ENCODE measurements around the gene HOXA1.

DNA sequence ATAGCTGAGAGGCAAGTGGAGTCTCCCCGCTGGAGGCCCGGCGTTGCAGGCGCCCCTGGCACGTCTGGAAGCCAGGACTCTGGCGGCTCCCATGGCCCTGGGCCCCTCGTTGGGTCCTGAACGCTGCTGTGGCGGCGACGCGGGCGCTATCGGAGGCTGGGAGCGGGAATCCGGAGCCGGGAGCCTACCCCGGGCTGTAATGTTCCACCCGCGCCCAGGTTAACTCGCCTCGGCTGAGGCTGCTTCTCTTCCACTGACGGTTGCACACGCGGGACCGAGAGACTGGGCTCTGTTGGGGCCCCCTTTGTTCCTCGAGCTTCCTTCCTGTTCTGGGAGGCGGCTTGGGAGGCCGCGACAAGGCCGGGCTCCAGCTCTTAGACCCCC lies 49.0 kb upstream of the HOXA1 start:
- TF ChIP-seq POLR2AphosphoS5 (IDR thresholded peaks at IDR 0.05; ENCODE audit: low read depth) (no peak), REST (IDR thresholded peaks at IDR 0.05; ENCODE audit: insufficient replicate concordance, low read depth) (no peak), GABPA (IDR thresholded peaks at IDR 0.05; ENCODE audit: low read depth) (no peak), SPI1 (IDR thresholded peaks at IDR 0.05; ENCODE audit: borderline replicate concordance, low read depth) (no peak)
- TF ChIP-seq, protein P1, sequence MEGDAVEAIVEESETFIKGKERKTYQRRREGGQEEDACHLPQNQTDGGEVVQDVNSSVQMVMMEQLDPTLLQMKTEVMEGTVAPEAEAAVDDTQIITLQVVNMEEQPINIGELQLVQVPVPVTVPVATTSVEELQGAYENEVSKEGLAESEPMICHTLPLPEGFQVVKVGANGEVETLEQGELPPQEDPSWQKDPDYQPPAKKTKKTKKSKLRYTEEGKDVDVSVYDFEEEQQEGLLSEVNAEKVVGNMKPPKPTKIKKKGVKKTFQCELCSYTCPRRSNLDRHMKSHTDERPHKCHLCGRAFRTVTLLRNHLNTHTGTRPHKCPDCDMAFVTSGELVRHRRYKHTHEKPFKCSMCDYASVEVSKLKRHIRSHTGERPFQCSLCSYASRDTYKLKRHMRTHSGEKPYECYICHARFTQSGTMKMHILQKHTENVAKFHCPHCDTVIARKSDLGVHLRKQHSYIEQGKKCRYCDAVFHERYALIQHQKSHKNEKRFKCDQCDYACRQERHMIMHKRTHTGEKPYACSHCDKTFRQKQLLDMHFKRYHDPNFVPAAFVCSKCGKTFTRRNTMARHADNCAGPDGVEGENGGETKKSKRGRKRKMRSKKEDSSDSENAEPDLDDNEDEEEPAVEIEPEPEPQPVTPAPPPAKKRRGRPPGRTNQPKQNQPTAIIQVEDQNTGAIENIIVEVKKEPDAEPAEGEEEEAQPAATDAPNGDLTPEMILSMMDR (IDR thresholded peaks at IDR 0.05; ENCODE audit: insufficient read depth, low read length), result no peak

All from HL-60 (cell line).